Stimulated activated CD4-positive, alpha-beta T cell treated with anti-CD3 and anti-CD28 coated beads, Interleukin-15, amount 100 ng/mL, for 48 hours (primary cell): Measurements from ENCODE around the gene NAV2.
"Not testable (repeated sequence)": the region's sequence is repeated elsewhere in the genome, so short reads cannot be mapped to it uniquely, and the experiment has no call there.

Experiments
- DNase-seq, 2 donors: peaks; one replicate each; pipeline ENCODE4 v3.0.0-alpha.2; 2020; ENCODE audit warnings: low read depth in 2 of 2

Gene NAV2

DNA sequence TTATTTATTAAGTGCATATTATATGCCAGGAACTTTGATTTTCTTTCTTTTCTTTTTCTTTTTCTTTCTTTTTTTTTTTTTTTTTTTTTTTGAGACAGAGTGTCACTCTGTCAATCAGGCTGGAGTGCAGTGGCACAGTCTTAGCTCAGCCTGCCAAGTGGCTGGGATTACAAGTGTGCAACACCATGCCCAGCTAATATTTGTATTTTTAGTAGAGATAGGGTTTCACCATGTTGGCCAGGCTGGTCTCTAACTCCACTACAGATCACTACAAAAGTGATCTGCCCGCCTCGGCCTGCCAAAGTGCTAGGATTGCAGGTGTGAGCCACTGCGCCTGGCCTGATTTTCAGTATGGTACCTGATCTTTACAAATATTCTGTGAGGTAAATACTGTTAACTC is 182.4 kb downstream of the NAV2 start:
- DNase-seq: not testable (repeated sequence)

DNA sequence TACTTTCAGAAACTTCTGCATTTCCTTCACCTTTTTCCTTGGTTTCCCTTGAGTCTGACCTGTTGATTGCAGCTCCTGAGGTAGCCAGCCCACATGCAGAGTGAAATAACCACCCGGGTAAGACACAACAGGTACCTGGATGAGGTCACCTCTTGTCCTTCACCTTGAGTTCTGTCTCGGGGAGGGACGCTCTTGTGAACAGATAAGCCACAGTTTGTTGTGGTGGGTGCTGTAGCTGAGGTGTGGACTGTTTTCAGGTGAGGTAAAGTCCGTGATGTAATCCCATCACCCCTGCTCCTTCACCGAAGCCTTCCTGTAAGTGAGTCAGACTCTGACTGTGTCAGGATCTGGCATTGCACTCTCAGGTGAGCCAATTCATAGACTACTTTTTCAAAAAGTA is 183.1 kb downstream of the NAV2 start:
- DNase-seq: no peak

DNA sequence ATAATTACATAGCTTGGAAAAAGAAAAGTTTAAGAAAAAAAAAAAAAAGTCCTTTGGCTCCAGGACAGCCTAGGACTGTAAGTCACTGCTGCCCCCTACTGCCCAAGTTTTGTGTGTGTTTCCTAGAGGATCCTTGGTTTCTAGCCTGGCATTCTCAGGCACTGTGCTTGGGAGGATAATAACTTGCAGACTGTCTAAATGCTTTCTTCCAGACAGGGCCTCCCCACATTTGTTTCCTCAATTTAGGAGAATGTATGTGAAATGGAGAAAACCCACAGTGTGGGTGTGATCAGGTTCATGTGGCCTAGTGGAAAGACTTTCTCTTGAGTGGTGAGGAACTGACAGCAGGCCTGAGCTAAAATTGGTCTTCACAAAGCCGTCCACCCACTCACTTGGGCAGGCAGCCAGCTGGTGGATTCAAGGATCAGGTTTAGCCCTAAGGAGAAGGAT is 191.0 kb downstream of the NAV2 start:
- DNase-seq: peak; percentile 9 to 48

DNA sequence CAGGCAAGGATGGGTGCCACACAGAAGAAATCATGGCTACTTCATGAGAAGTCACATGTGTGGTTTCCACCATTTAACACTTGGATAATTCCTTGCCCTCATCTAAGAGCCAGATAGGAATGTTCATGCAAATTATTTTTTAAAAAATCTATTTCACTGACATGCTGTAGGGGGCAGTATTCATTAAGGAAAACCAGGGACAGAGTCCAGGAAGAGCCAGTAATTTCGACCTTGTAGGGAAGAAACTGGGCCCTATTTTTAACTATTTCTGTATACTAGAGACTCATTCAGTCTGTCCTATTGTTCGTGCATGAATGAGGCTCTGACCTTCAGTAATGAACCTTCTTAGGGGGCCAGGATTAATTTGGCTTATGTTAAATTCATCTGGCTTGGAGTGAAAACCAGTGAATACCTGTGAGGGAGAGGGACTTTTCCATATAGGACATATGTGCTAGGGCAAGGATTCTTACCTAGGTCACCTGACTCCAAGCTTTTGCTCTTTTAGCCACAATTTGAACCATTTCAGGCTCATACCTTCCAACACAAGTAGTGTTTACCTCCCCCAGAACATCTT is 192.7 kb downstream of the NAV2 start:
- no peak for DNase-seq

DNA sequence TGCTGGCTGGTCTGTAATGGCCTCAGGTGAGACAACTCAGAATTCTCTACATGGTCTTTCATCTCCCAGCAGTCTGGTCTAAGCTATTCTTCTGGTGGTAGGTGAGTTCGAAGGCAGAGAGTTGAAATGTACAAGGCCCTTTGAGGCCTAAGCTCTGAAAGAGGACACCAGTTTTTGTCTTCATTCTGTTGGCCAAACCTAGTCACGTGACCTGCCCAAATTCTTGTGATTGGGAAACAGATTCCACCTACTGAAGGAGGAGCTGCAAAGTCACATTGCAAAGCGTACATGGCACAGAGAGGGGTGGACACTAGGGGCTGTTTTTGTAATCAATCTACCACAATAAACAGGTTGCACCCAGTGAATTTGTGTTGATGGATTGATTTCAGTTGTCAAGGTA is 193.5 kb downstream of the NAV2 start:
- DNase-seq: no peak

DNA sequence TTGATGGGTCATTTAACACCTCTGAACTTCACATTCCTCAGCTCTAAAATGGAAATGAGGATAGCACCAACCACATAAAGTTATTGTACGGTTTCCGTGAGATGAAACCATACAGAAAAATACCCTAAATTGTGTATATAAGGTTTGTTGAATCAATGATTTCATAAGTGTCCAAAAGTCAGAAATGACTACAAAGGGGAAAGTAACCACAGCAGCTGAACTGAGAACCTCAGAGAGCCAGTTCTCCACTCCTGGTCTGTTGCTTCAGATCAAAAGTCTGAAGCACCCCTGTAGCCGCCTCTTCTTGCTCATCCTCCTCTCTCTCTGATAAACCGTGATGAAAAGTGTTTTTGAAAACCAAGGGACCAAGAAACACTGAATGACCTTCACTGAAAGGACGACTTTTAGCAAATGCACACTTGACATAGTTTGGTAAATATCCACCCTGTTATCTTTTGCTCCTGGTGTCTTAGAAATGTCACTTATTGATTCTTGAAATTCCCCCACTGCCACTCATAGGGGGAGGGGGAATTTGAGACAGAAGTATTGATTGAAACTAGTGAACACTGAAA is 194.5 kb downstream of the NAV2 start:
- DNase-seq: no peak

DNA sequence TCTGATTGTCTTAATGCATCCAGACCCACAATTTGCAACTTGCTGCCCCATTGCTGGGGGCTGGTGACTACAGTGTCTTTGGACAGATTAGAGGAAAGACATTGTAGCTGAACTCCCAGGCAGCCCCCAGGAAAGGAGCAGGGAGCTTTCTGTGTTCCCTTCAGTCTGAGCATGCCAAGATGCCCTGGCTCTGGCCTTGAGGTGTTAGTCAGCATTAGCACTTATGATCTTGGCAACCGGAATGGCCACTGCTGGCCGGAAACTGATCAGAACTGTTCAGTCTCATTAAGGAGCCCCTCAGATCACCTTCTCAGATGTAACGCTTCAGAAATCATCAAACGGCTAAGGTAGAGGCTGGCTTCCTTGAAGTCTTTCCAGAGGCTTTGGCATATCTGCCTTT is 195.2 kb downstream of the NAV2 start:
- DNase-seq: no peak

DNA sequence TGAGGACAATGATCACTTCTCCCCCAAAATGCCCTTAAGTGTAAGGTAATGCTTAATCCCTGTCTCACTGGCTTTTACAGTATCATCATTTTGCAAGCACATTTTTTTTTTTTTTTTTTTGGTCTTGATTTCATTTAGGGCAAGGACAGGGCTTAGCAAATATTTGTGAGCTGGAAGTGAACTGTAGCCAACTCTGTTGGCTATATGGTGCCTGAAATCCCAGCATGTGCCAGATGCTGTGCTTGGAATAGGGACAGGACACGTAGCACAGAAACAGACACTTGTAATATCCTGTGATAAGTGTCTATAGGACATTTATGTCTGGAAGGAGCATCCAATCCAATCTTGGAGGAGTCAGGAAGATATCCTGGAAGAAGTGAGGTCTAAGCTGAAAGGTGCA is 198.3 kb downstream of the NAV2 start:
- DNase-seq: no peak

DNA sequence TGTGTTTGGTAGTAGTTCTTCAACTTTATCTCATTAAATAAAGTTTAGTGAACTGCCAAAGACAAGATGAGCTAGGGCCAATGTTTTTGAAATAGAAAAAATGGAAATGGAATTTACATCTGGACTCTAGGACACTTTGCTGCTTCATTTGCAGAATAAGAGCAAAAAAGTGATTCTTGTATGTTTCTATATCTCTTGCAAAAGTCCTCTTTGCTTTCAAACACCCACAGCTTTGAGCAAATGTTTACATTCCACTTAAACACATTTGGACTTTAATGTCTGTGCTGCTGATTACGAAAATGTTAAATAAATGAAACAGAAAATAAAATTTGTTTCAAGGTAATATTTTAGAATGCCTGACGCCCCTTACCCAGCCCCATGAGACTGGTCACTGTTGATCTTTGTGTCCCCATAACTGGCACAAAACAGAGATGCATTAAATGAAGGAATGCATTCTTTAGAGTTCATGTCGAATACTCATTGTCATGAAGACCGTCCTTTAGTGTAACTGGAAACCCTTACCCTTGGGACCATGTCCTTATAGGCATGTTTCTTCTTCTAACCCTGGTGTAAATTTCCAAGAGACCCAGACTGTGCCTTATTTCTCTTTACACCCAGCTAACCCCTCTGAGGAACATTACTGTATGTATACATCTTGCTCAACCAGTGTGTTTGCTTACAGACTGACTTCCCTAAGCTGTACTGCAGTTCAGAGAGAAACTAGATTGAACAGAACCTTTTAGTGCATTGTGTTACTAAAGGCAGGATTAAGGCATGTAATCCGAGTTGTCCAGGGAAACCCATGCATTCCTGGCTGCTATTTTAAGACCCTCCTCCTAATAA is 199.7 kb downstream of the NAV2 start:
- DNase-seq: no peak

DNA sequence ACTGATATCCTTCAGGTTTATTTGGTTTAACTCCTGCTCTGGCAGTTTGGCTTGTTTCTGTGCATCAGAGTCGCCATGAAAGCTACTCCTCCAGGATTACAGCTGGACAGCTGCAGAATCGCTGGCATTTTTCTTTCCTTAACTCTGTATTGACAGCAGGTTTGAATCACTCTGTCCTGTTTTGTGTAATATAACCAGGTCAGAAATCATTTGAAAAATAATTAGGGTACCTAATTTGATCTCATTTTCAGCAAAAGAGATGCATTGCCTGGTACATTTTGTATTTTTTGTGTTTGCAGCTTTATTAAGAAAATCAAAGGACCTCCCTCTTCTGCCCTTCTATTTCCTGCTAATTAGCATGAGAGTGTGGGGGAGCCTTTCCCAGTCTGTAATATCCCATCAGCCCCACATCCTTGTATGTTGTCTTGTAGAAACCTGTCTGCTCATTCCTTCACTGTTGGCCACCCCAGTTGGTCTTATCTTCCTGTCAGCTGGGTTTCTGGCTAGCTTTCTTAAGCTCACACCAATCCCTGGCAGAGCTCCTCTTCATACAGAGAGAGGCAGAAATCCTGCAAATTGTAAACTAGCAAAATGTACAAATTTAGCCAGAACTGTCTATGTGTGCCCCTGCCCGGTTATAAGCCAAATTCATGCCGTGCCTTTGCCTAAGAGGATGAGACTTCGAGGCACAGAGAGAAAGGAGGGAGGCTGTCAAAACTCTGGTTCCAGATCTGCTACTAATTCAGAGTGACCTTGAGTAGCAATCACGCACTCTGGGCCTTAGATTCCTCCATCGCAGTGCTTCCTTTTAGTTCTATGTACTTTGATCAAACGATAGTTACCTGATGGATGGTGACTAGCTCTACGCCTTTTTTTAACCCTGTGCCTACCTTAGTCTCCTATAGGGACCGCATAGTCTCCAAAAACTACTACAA is 200.6 kb downstream of the NAV2 start:
- DNase-seq: no peak

DNA sequence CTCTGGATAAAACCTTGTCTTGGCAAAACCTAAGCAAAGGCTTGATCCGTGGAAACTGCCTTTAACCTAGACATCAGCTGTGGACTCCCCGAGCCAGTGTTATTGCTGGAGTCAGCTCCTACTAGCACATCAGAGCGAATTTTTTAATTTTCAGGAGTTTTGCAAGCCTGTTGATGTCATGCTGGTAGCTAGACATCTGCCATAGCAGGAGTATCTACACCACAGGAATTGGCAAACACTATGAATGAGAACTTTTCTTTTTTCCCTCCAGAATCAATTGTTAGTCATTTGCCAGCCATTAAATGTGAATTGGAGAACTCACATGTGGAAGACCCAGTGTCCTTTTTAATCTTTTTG is 201.2 kb downstream of the NAV2 start:
- DNase-seq: no peak

DNA sequence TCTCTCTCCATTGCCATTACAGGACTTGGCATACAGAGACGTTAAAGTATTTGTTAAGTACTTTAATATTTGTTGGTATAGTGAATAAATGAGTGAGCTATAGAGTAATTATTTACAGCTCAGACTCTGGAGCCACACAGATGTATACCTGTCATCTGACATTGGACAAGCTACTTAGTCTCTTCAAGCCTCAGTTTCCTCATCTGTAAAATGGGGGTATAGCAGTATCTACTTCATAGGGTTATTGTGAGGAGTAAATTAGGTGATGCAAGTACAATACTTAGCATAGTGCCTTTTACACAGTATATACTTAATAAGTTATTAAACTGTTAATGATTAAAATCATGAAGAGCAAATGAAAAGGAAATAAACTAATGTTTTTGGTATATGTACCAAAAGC is 203.2 kb downstream of the NAV2 start:
- DNase-seq: no peak

DNA sequence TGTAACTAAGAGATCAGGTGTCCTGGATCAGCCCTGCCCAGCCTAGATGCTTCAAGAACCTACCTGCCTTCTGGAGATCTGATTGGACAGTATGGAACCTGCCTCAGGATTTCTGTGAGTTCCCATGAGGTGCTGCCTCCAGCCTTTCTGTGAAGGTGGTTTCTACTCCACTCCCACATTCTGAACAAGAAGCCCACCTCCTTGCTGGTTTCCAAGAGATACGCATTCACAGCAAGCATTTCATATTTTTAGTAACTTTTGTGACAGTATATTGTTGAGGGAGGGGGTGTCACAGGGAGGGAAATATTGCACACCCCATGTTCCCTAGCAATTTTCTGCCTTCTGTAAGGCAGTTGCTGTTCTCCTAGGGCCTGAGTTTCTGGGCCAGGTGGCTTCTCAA is 204.4 kb downstream of the NAV2 start:
- DNase-seq: no peak

DNA sequence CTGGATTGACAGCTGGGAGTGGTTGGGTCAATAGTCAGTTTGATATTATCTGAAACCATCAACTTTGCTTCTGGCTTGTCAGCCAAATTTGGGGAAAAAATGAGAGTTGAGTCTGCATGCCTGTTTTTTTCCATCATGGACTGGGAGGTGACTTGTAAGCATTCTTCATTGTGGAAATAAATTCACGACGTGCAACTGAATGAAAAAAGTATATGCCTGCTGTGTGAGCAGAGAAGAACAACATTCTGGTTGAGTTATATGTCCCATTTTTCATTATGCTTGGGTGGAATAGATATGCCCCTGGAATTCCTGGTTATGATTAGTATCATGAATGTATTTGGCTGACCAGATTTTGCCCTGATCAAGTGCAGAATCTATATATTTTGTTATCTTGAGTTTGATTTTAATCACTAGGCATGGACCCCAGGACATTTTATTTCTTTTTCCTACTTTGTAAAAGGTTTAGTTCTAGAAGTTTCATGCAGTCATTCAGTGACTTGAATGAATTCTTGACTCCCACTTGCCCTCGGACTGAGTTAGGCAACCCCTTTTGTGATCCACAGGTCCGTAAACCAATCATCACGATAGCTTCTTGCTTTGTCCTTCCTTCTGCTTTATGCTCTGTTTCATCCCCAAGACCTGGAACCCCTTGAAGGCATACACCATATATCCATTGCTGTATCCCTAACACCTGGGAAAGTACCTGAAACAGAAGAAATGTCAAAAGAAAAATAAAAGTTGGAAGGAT is 205.8 kb downstream of the NAV2 start:
- DNase-seq: no peak

DNA sequence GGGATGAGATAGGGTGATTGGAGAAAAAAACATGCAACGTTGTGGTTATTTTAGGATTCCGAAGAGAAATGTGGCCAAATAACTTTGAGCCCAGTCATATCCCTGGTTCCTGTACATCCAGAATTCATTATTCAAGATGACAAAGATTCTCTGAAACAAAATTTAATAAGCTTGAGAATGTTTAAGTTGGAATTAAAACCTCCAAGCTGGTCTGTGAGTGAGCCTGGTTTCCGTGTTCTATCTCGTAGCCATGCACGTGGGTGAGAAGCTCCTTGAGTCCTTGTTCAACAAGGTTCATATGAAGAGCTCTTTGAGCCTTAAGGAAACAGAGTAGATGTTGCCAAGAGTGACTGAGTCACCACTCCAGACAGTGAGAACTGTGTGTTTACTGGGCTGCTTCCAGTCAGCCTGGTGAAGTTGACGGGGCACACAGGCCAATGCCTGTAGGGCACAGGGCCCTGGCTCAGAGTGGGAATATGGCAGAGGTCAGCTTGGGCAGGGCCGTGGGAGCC is 206.5 kb downstream of the NAV2 start:
- DNase-seq: no peak

DNA sequence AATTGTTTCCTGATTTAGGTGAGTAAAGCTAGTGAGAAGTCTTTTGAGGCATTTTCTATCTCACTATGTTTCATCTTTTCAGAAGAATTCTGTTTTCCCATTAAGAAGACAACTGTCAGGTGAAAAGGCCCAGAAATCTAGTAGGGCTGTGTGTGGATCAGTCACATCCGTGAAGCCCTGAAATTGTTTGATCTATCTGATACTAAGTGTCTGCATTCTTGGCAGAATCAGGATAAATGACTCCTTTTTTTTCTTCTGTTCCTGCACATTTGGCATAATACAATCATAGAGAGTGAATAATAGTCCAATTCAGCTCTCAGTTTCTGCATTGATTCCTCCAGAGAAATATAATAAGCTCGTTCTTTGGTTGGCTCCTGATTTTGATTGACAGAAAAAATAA is 208.3 kb downstream of the NAV2 start:
- no peak for DNase-seq

DNA sequence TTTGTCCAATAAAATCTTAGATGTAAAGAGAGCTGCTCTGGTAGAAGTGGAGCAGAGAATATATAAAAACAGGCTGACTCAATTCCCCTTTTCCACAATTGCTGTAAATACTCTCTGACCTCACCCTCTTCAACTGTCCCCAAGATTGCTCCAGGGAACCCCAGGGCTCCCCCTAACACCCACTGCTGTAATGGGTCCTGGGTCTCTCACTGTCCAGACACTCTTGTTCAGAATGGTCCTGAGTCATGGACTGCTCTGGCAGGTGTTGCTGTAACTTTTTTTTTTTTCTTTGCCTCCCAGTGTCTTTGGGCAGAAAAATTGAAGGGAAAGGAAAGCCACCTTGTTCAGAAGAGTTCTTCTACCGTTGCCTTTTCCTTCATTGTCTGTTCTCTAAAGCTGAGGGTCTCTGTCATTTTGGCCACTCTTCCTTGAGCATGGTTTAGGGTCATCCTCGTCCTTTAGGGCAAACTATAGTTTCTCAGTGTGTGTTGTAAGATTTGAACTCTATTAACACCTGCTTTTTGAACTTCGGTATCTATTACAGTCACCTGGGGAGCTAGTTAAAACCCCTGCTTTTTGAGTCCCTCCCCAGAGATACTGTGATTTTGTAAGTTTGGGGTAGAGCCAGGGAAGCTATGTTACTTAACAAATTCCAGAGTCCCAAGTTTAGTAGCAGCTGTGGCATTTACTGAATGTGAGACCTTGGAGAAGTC is 209.5 kb downstream of the NAV2 start:
- DNase-seq: no peak

DNA sequence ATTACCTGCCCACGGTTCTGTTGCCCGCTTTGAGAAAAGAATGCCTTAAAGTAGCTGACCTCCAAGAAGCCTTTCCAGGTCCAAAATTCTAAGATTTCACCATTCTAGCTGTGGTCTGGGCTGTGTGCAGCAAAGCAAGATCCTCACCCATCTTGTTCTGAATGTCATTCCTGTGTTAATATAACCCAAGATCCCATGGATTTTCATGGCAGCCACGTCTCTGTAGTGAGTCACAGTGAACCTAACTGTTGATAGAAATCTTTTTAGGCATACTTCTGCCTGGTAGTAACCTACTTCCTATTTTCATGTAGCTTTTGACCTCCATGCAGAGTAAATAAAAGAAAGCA is 210.0 kb downstream of the NAV2 start:
- no peak for DNase-seq

DNA sequence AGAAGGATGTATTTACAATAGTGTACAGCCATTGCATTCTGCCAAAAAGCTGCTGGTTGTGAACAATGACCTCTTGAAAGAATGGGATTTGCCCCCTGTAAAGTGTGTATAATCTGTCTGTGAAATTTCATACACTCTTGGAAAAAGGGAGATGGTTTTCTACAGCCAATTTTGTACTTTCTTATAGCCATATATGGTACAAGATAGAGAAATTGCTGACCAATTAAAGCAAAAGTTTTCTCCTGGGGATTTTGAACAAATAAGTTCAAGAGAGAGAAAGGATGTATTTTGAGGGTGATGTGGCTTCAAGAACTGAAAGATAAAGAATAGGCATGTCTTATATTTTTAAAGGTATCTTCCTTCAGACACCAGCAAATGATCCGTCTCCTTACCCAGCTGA is 211.0 kb downstream of the NAV2 start:
- no peak for DNase-seq

DNA sequence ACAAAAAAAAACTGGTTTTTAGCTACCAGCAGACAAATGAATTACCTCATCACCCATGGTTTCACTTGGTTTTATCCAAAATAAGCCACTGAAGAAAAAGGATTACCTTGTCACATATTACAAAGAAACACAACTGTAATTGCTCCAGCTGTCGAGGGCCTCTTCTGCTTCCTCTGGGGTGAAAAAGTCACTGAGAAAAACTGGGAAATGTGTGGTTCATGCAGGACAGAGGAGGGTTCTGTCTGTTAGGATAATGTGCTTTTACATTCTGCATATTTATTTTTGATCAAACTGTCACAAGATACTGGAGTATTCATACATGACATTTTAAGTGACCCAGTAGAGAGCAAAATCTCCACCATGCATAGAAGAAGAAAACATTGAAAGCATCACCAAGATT is 211.7 kb downstream of the NAV2 start:
- DNase-seq: no peak

DNA sequence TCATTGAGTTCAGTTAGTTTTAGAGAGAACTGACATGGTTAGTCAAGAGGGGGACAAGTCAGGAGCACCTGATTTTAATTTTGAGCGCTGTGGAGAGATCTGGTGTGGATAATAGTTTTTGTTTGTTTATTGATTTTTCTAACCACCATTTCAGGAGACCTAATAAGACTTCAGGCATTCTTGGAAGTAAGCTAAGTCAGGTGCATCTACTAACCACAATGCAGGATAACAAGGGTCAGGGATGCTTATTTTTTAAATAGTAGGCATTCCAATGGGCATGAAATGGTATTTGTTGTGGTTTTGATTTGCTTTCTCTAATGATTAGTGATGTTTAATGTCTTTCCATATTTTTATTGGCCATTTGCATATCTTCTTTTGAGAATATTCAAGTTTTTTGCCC is 212.1 kb downstream of the NAV2 start:
- no peak for DNase-seq
